ENCODE data around the gene PCDH18. TPM values are rescaled to one million over a fixed set of nuclear protein-coding genes. Genes with fewer than 3 reads are reported as not detected.

PCDH18 gene
- total and polyA plus RNA-seq, 10 of the 15 experiments (the other 5 are each of a cell fraction or from before 2014, with no cell fraction given), result 0.46 to 1.4 (median 0.96) TPM

DNA sequence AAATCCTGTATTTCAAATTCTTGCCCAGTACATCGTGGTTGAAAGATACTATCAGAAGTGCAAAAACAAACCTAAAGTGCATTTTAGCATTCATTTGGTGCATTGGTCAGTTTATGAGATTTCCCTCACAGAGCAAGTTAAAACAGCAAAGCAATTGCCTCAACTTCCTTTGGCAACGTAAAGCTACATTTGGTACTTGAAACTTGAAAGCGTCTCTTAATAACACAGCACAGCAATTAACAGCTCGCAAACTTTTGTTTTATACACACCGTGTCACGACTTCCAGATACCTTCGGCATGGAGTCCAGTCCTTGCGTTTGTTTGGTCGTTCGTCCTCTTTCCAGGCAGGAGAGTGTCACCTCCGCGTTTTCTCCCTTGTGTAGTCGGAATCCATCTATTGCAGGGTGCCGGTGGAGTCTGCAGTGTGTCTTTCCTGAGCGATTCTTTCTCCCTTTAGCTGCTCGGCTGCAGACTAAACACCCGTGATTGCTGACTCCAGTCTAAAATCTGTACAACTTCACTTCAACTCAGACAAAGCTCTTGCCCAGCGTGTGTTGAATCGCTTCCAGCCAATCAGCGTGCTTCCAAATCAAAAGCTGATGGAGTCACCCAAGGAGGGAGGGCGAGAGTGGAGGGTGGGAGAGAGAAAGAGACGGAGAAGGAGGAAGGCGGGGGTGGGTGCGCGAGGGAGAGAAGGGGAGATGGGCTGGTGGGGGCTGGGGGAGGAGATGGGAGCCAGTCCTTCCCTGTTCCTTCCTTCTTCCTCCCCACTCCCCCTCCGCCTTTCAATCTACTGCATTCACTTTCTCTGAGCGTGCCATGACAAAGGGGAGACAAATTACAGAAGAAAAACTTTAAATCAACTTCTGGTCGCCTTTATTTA, at the start of gene PCDH18 (continued):
- TF ChIP-seq HDAC6 (IDR thresholded peaks at IDR 0.05; ENCODE audit: unreplicated experiment) (no peak), MYC (IDR thresholded peaks at IDR 0.05; ENCODE audit: insufficient read depth, insufficient read length, insufficient replicate concordance, low read length, severe bottlenecking) (no peak), ESRRA (IDR thresholded peaks at IDR 0.05; ENCODE audit: low read length) (no peak)
- TF ChIP-seq, protein P1, sequence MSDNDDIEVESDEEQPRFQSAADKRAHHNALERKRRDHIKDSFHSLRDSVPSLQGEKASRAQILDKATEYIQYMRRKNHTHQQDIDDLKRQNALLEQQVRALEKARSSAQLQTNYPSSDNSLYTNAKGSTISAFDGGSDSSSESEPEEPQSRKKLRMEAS (IDR thresholded peaks at IDR 0.05; ENCODE audit: low read depth, low read length), result no peak
- TF ChIP-seq, protein P2, sequence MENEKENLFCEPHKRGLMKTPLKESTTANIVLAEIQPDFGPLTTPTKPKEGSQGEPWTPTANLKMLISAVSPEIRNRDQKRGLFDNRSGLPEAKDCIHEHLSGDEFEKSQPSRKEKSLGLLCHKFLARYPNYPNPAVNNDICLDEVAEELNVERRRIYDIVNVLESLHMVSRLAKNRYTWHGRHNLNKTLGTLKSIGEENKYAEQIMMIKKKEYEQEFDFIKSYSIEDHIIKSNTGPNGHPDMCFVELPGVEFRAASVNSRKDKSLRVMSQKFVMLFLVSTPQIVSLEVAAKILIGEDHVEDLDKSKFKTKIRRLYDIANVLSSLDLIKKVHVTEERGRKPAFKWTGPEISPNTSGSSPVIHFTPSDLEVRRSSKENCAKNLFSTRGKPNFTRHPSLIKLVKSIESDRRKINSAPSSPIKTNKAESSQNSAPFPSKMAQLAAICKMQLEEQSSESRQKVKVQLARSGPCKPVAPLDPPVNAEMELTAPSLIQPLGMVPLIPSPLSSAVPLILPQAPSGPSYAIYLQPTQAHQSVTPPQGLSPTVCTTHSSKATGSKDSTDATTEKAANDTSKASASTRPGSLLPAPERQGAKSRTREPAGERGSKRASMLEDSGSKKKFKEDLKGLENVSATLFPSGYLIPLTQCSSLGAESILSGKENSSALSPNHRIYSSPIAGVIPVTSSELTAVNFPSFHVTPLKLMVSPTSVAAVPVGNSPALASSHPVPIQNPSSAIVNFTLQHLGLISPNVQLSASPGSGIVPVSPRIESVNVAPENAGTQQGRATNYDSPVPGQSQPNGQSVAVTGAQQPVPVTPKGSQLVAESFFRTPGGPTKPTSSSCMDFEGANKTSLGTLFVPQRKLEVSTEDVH (IDR thresholded peaks at IDR 0.05; ENCODE audit: low read depth, partially characterized antibody), result no peak

DNA sequence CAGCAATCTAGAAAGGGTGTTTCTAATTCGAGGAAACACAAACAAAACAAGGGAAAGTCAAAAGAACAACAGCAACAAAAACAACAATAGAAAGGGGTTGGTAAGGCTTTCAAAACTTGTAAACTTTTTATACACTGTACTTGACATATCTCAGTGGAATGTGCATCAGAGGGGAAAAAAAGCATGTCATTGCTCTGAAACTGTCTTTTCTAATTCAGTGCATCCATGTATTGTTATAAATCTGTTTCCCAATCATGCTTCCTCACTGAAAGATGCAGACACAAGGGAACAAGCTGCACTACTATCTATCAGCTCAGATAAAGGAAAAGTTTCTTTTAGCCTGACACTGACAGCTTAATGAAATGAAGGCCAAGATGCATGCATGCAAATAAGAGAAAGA, 44.2 kb upstream of the PCDH18 start:
- H3K9ac ChIP-seq (ENCODE audit: control insufficient read depth, insufficient read depth, low read length), result no peak overlapping the region
- no peaks in the 10 kb centered on the region for H3K4me1 ChIP-seq (ENCODE audit: control insufficient read depth, insufficient read depth, low read length)
- in situ Hi-C loops (cut with MboI), result no loop called here
- no peak for TF ChIP-seq BACH1 (IDR thresholded peaks at IDR 0.05; ENCODE audit: borderline replicate concordance)
- TF ChIP-seq, protein P3, sequence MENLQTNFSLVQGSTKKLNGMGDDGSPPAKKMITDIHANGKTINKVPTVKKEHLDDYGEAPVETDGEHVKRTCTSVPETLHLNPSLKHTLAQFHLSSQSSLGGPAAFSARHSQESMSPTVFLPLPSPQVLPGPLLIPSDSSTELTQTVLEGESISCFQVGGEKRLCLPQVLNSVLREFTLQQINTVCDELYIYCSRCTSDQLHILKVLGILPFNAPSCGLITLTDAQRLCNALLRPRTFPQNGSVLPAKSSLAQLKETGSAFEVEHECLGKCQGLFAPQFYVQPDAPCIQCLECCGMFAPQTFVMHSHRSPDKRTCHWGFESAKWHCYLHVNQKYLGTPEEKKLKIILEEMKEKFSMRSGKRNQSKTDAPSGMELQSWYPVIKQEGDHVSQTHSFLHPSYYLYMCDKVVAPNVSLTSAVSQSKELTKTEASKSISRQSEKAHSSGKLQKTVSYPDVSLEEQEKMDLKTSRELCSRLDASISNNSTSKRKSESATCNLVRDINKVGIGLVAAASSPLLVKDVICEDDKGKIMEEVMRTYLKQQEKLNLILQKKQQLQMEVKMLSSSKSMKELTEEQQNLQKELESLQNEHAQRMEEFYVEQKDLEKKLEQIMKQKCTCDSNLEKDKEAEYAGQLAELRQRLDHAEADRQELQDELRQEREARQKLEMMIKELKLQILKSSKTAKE (IDR thresholded peaks at IDR 0.05; ENCODE audit: low read depth, poor library complexity, severe bottlenecking), result no peak
- no peak for TF ChIP-seq POLR2AphosphoS2 (IDR thresholded peaks at IDR 0.05; ENCODE audit: low read depth, low read length)
- H3K4me2 ChIP-seq (ENCODE audit: control insufficient read depth, insufficient read depth), result no peak overlapping the region
- WGBS (ENCODE audit: insufficient coverage, insufficient replicate concordance, low lambda C conversion rate, missing lambda C conversion rate), result 0% methylated on average over 1 of the region's 1 CpG
- ChIA-PET CTCF (interaction anchor here (0.6 kb wide), 1 partner anchor 204 kb away, joined by 3 read pairs; no protein-coding TSS in a partner anchor), POLR2A (no interaction called here), SMC1A (ENCODE audit: uncharacterized antibody, unreplicated experiment) (interaction anchor here (0.9 to 1.4 kb wide), 4 partner anchors 14 to 41 kb away, joined by 3 to 4 read pairs (median 3); no protein-coding TSS in a partner anchor), RAD21 (ENCODE audit: unreplicated experiment) (interaction anchor here (0.7 to 0.9 kb wide), 2 partner anchors 18 to 45 kb away, joined by 3 read pairs; no protein-coding TSS in a partner anchor)
- ATAC-seq (peak; percentile 12), FAIRE-seq (no peak), DNase-seq (ENCODE audit: low read depth, low spot score) (no peak)
- no peak overlapping the region for H2AFZ ChIP-seq (ENCODE audit: control insufficient read depth, low read depth, low read length)
- no peaks in the 10 kb centered on the region for H3K79me2 ChIP-seq (ENCODE audit: control insufficient read depth, insufficient read depth, low read length)
- H3K36me3 ChIP-seq (ENCODE audit: control insufficient read depth in 2 of 2, insufficient read depth in 2 of 2, low read length in 1 of 2), result no peaks in the 10 kb centered on the region
- no peak overlapping the region for H3K27ac ChIP-seq (ENCODE audit: control insufficient read depth, insufficient read depth)
- no peaks in the 10 kb centered on the region for H3K9me3 ChIP-seq (replicated peaks; ENCODE audit: control insufficient read depth, insufficient read depth, low read length)
- H4K20me1 ChIP-seq (ENCODE audit: control insufficient read depth, insufficient read depth), result no peaks in the 10 kb centered on the region
- intact Hi-C loops (cut with micrococcal nuclease; ENCODE audit: unreplicated experiment), result no loop called here
- H3K27me3 ChIP-seq (replicated peaks in 1 of 2; ENCODE audit: control insufficient read depth in 2 of 2, insufficient read depth in 2 of 2, low read length in 1 of 2), result no peaks in the 10 kb centered on the region
- no peak overlapping the region for H3K4me3 ChIP-seq
- BruUV-seq (replicated peaks), result no TSS peak
